K562 (cell line): ENCODE measurements around the gene FSCN2.

Experiments
- CBX2 ChIP-seq: fragments of 200-600 bp; sonication (generic); IDR thresholded peaks from one replicate; pipeline ENCODE4 v1.6.1; 2012; ENCODE audit warnings: mild to moderate bottlenecking, low read length, inconsistent platforms; ENCODE audit not compliant: insufficient read depth, poor library complexity, severe bottlenecking
- FOXA1 ChIP-seq: fragments of 450-650 bp; IDR thresholded peaks from 2 replicates; pipeline ENCODE4 v1.6.1; 2016; ENCODE audit warnings: mild to moderate bottlenecking, borderline replicate concordance
- GABPB1 ChIP-seq: sonication (generic); formaldehyde crosslinking; IDR thresholded peaks from 2 replicates; pipeline ENCODE4 v1.8.0; 2022; ENCODE audit warnings: mild to moderate bottlenecking, missing genetic modification reagents
- HBP1 ChIP-seq: fragments of 450-650 bp; formaldehyde crosslinking; IDR thresholded peaks from 2 replicates; pipeline ENCODE4 v1.4.0; 2022; ENCODE audit warnings: missing genetic modification characterization
- MTA2 ChIP-seq: fragments of 450-650 bp; IDR thresholded peaks from 2 replicates; pipeline ENCODE4 v1.6.1; 2016; ENCODE audit warnings: low read depth
- NR2F6 ChIP-seq: fragments of 450-650 bp; formaldehyde crosslinking; IDR thresholded peaks from 2 replicates; pipeline ENCODE4 v1.4.0; 2020; ENCODE audit warnings: mild to moderate bottlenecking
- PCBP2 ChIP-seq: fragments of 200-400 bp; formaldehyde crosslinking; IDR thresholded peaks from 2 replicates; pipeline ENCODE4 v1.6.1; 2018; ENCODE audit warnings: low read length, low read depth, mild to moderate bottlenecking, moderate library complexity; ENCODE audit not compliant: poor library complexity, severe bottlenecking
- RFX5 ChIP-seq: IDR thresholded peaks from 2 replicates; pipeline ENCODE4 v1.6.1; 2011; ENCODE audit warnings: low read depth, mild to moderate bottlenecking, improper control_type of control experiment, low read length
- RFX7 ChIP-seq: fragments of 250-450 bp; sonication (Bioruptor Pico); IDR thresholded peaks from 2 replicates; pipeline ENCODE4 v1.5.1; 2021; ENCODE audit warnings: mild to moderate bottlenecking
- THRA ChIP-seq: fragments of 450-650 bp; IDR thresholded peaks from 2 replicates; pipeline ENCODE4 v1.6.1; 2017; ENCODE audit warnings: mild to moderate bottlenecking, moderate library complexity
- ZBTB43 ChIP-seq: sonication (generic); formaldehyde crosslinking; IDR thresholded peaks from 2 replicates; pipeline ENCODE4 v1.8.0; 2023; ENCODE audit warnings: mild to moderate bottlenecking, missing genetic modification reagents
- TF ChIP-seq, protein P1 (sequence below), 3 experiments: IDR thresholded peaks in 2 of 3; conservative IDR thresholded peaks in 1 of 3; 2 replicates each; pipeline ENCODE4 v1.5.1; 2011 to 2012; ENCODE audit warnings: low read length in 3 of 3, mild to moderate bottlenecking in 3 of 3, control low read depth in 2 of 3, improper control_type of control experiment in 1 of 3, inconsistent platforms in 1 of 3, low read depth in 1 of 3, mixed read lengths in 1 of 3, moderate library complexity in 1 of 3; ENCODE audit not compliant: insufficient read depth in 2 of 3
- TF ChIP-seq, protein P2 (sequence below), 2 experiments: fragments of 450-650 bp; formaldehyde crosslinking in 1 of 2; IDR thresholded peaks; 2 replicates each; pipeline versions ENCODE4 v1.4.0 to v1.6.1; 2014 to 2020; ENCODE audit warnings: mild to moderate bottlenecking in 2 of 2, borderline replicate concordance in 1 of 2, low read depth in 1 of 2

- TF ChIP-seq, protein P1, sequence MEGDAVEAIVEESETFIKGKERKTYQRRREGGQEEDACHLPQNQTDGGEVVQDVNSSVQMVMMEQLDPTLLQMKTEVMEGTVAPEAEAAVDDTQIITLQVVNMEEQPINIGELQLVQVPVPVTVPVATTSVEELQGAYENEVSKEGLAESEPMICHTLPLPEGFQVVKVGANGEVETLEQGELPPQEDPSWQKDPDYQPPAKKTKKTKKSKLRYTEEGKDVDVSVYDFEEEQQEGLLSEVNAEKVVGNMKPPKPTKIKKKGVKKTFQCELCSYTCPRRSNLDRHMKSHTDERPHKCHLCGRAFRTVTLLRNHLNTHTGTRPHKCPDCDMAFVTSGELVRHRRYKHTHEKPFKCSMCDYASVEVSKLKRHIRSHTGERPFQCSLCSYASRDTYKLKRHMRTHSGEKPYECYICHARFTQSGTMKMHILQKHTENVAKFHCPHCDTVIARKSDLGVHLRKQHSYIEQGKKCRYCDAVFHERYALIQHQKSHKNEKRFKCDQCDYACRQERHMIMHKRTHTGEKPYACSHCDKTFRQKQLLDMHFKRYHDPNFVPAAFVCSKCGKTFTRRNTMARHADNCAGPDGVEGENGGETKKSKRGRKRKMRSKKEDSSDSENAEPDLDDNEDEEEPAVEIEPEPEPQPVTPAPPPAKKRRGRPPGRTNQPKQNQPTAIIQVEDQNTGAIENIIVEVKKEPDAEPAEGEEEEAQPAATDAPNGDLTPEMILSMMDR (IDR thresholded peaks at IDR 0.05 in 2 of 3, conservative IDR thresholded peaks at IDR 0.05 in 1 of 3; ENCODE audit: insufficient read depth in 2 of 3, low read depth in 1 of 3, low read length in 3 of 3), result no peak
- TF ChIP-seq HBP1 (CRISPR knock-in tag) (no peak), NR2F6 (CRISPR knock-in tag) (no peak), MTA2 (no peak), CBX2 (no peak), ZBTB43 (CRISPR knock-in tag) (no peak), RFX7 (CRISPR knock-in tag) (no peak), THRA (no peak), GABPB1 (no peak), RFX5 (no peak), FOXA1 (no peak), PCBP2 (no peak)
- TF ChIP-seq, protein P2, sequence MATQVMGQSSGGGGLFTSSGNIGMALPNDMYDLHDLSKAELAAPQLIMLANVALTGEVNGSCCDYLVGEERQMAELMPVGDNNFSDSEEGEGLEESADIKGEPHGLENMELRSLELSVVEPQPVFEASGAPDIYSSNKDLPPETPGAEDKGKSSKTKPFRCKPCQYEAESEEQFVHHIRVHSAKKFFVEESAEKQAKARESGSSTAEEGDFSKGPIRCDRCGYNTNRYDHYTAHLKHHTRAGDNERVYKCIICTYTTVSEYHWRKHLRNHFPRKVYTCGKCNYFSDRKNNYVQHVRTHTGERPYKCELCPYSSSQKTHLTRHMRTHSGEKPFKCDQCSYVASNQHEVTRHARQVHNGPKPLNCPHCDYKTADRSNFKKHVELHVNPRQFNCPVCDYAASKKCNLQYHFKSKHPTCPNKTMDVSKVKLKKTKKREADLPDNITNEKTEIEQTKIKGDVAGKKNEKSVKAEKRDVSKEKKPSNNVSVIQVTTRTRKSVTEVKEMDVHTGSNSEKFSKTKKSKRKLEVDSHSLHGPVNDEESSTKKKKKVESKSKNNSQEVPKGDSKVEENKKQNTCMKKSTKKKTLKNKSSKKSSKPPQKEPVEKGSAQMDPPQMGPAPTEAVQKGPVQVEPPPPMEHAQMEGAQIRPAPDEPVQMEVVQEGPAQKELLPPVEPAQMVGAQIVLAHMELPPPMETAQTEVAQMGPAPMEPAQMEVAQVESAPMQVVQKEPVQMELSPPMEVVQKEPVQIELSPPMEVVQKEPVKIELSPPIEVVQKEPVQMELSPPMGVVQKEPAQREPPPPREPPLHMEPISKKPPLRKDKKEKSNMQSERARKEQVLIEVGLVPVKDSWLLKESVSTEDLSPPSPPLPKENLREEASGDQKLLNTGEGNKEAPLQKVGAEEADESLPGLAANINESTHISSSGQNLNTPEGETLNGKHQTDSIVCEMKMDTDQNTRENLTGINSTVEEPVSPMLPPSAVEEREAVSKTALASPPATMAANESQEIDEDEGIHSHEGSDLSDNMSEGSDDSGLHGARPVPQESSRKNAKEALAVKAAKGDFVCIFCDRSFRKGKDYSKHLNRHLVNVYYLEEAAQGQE (IDR thresholded peaks at IDR 0.05; ENCODE audit: borderline replicate concordance), result no peak
- TF ChIP-seq, protein P2 (CRISPR knock-in tag; IDR thresholded peaks at IDR 0.05; ENCODE audit: low read depth), result no peak
These were observed 17.2 kb downstream of the FSCN2 start for GRCh38 chr17:81545160-81545949.
